SH-SY5Y (cell line): ENCODE data around the gene BCL7B.

Experiments
- GATA2 ChIP-seq: IDR thresholded peaks from 2 replicates; pipeline ENCODE4 v1.6.1; 2011; ENCODE audit warnings: mild to moderate bottlenecking, low read depth, low read length
- GATA3 ChIP-seq: IDR thresholded peaks from 2 replicates; pipeline ENCODE4 v1.6.1; 2011; ENCODE audit warnings: low read depth, mild to moderate bottlenecking, low read length, moderate library complexity

The BCL7B gene

GRCh38 chr7:73496626-73497025 is 60.9 kb downstream of the BCL7B start:
- TF ChIP-seq GATA3 (no peak), GATA2 (no peak)

GRCh38 chr7:73489976-73490375 is 67.5 kb downstream of the BCL7B start:
- TF ChIP-seq GATA2 (no peak), GATA3 (no peak)

GRCh38 chr7:73487486-73487885 is 70.0 kb downstream of the BCL7B start:
- TF ChIP-seq GATA2 (no peak), GATA3 (no peak)
